Spleen (tissue), 11 donors: ENCODE data around the gene GPATCH4. TPM values are rescaled to one million over a fixed set of nuclear protein-coding genes. Genes with fewer than 3 reads are reported as not detected.
A peak's percentile ranks its signal among the peaks of the same experiment; 100 is the strongest.
"Not testable (repeated sequence)": the region's sequence is repeated elsewhere in the genome, so short reads cannot be mapped to it uniquely, and the experiment has no call there.

Experiments
- DNase-seq: peaks from one replicate; pipeline ENCODE4 v3.0.0-alpha.2; 2020
- H3K27ac ChIP-seq, 8 donors: fragments of 200-600 bp; sonication (generic) in 7 of 8; 1 replicate in 4 of 8; 2 replicates in 4 of 8; pipeline versions ENCODE4 v1.5.0 to v1.8.0; 2016 to 2021; ENCODE audit warnings: inconsistent platforms in 4 of 8, mild to moderate bottlenecking in 4 of 8, moderate library complexity in 1 of 8
- H3K27me3 ChIP-seq, 7 donors: fragments of 200-600 bp; sonication (generic) in 6 of 7; replicated peaks in 1 of 7; 1 replicate in 4 of 7; 2 replicates in 3 of 7; pipeline versions ENCODE4 v1.5.0 to v1.8.0; 2016 to 2021; ENCODE audit warnings: inconsistent platforms in 3 of 7, mild to moderate bottlenecking in 1 of 7
- H3K36me3 ChIP-seq, 6 donors: fragments of 200-600 bp; sonication (generic) in 5 of 6; 1 replicate in 4 of 6; 2 replicates in 2 of 6; pipeline versions ENCODE4 v1.5.0 to v1.8.0; 2016 to 2021; ENCODE audit warnings: inconsistent platforms in 2 of 6
- H3K4me1 ChIP-seq, 6 donors: fragments of 200-600 bp; sonication (generic) in 5 of 6; 1 replicate in 3 of 6; 2 replicates in 3 of 6; pipeline versions ENCODE4 v1.5.0 to v1.8.0; 2016 to 2021; ENCODE audit warnings: inconsistent platforms in 3 of 6
- H3K4me3 ChIP-seq, 8 donors: fragments of 200-600 bp; sonication (generic) in 7 of 8; 1 replicate in 4 of 8; 2 replicates in 4 of 8; pipeline versions ENCODE4 v1.5.0 to v1.8.0; 2016 to 2021; ENCODE audit warnings: inconsistent platforms in 4 of 8, mild to moderate bottlenecking in 4 of 8, moderate library complexity in 2 of 8
- H3K9me3 ChIP-seq, 8 donors: fragments of 200-600 bp; sonication (generic) in 7 of 8; 1 replicate in 4 of 8; 2 replicates in 4 of 8; pipeline versions ENCODE4 v1.5.0 to v1.8.0; 2016 to 2021; ENCODE audit warnings: inconsistent platforms in 4 of 8
- POLR2A ChIP-seq, 3 donors: fragments of 450-650 bp; IDR thresholded peaks; one replicate each; pipeline ENCODE4 v1.5.1; 2017; ENCODE audit warnings: antibody characterized with exemption in 3 of 3, mild to moderate bottlenecking in 1 of 3
- POLR2AphosphoS5 ChIP-seq, 3 donors: sonication (generic); formaldehyde crosslinking; IDR thresholded peaks; one replicate each; pipeline ENCODE4 v1.5.1; 2017; ENCODE audit warnings: antibody characterized with exemption in 3 of 3
- whole genome bisulfite sequencing, 5 donors: extraction: QIAGEN DNeasy Blood & Tissue Kit in 3 of 5; methylation state at CpG; one replicate each; pipeline versions ENCODE4 v1.1.5 to v1.1.7; 2013 to 2018; 5-methylcytosine and 5-hydroxymethylcytosine counted together
- intact Hi-C: fragments of 100-400 bp; cut with DNase I; formaldehyde crosslinking; loops from one replicate; pipeline ENCODE4 v1.15.0; 2023; ENCODE audit warnings: low total_unique reads
- polyA plus RNA-seq, 3 donors: library from polyadenylated mRNA; stranded (reverse); fragments of 200-250 nt; gene quantifications; one replicate each; pipeline ENCODE4 v1.2.1, GENCODE V29; 2013
- total RNA-seq, 7 donors: library from RNA; depleted of rRNA in 3 of 7; stranded (reverse); fragments of >200 nt in 3 of 7; fragmentation: NEBNext Ultra II Directional in 4 of 7; extraction: Animal tissue kit (Norgen Biotek cat#: 25700) in 4 of 7; gene quantifications; one replicate each; pipeline versions ENCODE4 v1.1.0 to v1.2.1, GENCODE V29; 2016 to 2021
- TF ChIP-seq, protein P1 (sequence below), 11 experiments: fragments of 200-600 bp in 7 of 11; fragments of 450-650 bp in 4 of 11; sonication (generic) in 4 of 11; IDR thresholded peaks in 8 of 11; conservative IDR thresholded peaks in 3 of 11; 1 replicate in 7 of 11; 2 replicates in 4 of 11; pipeline versions ENCODE4 v1.4.0 to v1.8.0; 2016 to 2021; ENCODE audit warnings: antibody characterized with exemption in 11 of 11, inconsistent platforms in 4 of 11, mild to moderate bottlenecking in 1 of 11
- donor health status: healthy with polysubstance abuse.
- donor health status: DM: no; HTN: no; CAD: no; lungs with moderate emphysema.
- donor health status: DM: no; HTN: no; CAD: no.
- donor health status: Bipolar disorder and iron deficiency.
- donor health status: healthy.
- donor health status: DM: no; HTN: no; CAD: no.
- donor health status: DM: yes; HTN: yes; CAD: no.

GPATCH4 gene
- total and polyA plus RNA-seq, 10 donors, result 12.3 to 49.6 (median 25.5) TPM

DNA sequence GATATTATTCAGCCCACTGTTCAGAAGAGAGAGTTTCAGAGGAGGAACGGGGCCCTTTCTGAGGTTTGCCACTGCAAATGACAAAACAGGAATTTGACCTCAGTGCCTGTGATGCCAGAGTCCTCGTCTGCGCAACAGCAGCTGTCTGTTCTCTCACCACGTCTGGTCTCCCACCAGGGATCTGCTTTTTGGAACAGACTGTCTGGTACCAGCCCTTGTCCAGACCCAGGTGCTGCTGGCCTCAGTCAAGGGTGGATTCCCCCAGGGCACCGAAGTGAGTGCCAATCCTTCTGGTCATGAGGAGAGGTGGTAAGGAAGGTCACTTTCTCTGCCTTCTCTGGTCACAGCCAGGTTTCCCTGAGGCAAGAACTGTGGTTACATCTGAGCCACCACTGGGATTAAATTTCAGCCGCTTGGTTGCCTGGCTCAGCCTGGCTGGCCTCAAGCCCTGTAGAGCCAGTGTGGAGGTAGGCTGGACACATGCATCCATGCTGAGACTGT is 38.4 kb upstream of the GPATCH4 start:
- Histone ChIP-seq H3K36me3 (no peaks in the 10 kb centered on the region), H3K27me3 (peaks cover 8 to 100% (median 54%) of the 10 kb centered on the region in 7 donors), H3K27ac (no peak overlapping the region), H3K4me3 (no peak overlapping the region), H3K4me1 (peaks cover 5 to 25% (median 15%) of the 10 kb centered on the region in 6 donors), H3K9me3 (no peaks in the 10 kb centered on the region)
- TF ChIP-seq POLR2A (IDR thresholded peaks at IDR 0.05), result no peak
- TF ChIP-seq, protein P1, sequence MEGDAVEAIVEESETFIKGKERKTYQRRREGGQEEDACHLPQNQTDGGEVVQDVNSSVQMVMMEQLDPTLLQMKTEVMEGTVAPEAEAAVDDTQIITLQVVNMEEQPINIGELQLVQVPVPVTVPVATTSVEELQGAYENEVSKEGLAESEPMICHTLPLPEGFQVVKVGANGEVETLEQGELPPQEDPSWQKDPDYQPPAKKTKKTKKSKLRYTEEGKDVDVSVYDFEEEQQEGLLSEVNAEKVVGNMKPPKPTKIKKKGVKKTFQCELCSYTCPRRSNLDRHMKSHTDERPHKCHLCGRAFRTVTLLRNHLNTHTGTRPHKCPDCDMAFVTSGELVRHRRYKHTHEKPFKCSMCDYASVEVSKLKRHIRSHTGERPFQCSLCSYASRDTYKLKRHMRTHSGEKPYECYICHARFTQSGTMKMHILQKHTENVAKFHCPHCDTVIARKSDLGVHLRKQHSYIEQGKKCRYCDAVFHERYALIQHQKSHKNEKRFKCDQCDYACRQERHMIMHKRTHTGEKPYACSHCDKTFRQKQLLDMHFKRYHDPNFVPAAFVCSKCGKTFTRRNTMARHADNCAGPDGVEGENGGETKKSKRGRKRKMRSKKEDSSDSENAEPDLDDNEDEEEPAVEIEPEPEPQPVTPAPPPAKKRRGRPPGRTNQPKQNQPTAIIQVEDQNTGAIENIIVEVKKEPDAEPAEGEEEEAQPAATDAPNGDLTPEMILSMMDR (IDR thresholded peaks at IDR 0.05 in 8 of 11, conservative IDR thresholded peaks at IDR 0.05 in 3 of 11), result no peak
- TF ChIP-seq POLR2AphosphoS5 (IDR thresholded peaks at IDR 0.05), result no peak
- intact Hi-C loops, result no loop called here
- 44 to 64% (median 61%) methylated on average over 6 of the region's 6 CpGs for WGBS, 5 donors
- no peak for DNase-seq

DNA sequence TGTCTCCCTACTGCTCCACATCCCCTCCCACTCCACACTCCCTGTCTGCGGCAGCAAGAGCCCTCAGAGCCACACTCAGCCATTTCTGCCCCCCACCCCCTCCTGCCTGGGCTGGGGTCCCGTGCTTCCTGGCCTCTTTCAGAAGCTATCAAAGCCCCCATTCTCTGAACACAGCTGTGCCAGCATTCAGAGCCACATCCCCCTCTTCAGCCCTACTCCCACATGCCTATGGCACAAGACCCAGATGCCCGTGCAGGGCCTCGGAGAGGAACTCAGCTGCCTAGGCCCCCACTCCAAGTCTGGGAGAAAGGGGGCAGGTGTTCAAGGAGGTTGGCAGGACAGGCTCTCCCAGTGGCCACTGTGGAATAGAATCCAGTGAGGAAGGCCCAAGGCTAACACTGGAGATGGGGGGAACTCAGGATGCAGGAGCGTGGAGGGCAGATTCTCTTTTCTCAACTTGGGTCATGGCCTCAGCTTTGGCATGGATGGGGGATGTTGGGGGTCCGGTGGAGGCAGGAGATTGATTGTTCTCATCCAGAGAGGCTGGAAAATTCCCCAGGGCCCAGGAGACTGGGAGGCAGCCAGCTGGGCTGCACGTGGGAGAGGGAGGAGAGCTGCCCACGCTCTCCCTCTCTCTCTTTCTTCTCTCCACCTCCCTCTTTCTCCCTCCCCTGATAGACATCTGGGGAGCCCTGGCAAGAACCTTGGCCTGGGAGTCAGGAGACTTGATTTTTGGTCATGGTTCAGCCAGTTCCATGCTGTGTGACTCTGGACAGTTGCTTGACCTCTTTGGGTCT is 37.1 kb upstream of the GPATCH4 start:
- H3K9me3 ChIP-seq, result no peaks in the 10 kb centered on the region
- H3K27ac ChIP-seq, result no peak overlapping the region
- WGBS, 5 donors, result 57 to 78% (median 70%) methylated on average over 7 to 8 of the region's 8 CpGs
- H3K4me1 ChIP-seq, result peaks cover 5 to 18% (median 15%) of the 10 kb centered on the region in 6 donors
- H3K36me3 ChIP-seq, result no peaks in the 10 kb centered on the region
- peaks cover 8 to 100% (median 53%) of the 10 kb centered on the region in 7 donors for H3K27me3 ChIP-seq
- TF ChIP-seq, protein P1 (IDR thresholded peaks at IDR 0.05 in 8 of 11, conservative IDR thresholded peaks at IDR 0.05 in 3 of 11), result no peak
- TF ChIP-seq POLR2AphosphoS5 (IDR thresholded peaks at IDR 0.05), result no peak
- TF ChIP-seq POLR2A (IDR thresholded peaks at IDR 0.05), result no peak
- H3K4me3 ChIP-seq, result no peak overlapping the region
- DNase-seq, result no peak
- intact Hi-C loops, result no loop called here

DNA sequence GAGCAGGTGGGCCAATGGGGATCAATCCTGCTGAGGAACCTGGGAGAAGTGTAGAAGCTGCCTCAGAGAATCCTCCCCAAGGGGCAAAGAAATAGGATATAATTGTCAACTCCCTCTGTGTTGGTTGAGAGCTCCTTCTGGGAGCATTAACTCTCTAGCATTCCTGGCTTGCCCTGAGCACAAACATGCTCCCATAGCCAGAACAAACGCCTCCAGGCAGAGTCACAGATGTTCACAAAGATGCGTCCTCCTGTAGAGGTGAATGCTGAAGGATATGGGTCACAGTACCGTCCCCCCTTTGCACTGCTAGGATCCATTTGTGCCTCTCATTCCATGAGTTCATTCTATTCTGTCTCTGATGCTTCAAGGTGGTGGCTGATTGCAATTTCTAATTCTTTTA is 31.1 kb upstream of the GPATCH4 start:
- Histone ChIP-seq H3K36me3 (no peaks in the 10 kb centered on the region), H3K4me3 (no peak overlapping the region), H3K4me1 (no peaks in the 10 kb centered on the region), H3K27me3 (peaks cover 0 to 96% (median 17%) of the 10 kb centered on the region in 7 donors), H3K27ac (no peak overlapping the region), H3K9me3 (no peaks in the 10 kb centered on the region)
- intact Hi-C loops, result no loop called here
- peak; percentile 22 for DNase-seq
- WGBS, 5 donors, result 54 to 74% (median 69%) methylated on average over 3 of the region's 3 CpGs
- TF ChIP-seq, protein P1 (IDR thresholded peaks at IDR 0.05 in 8 of 11, conservative IDR thresholded peaks at IDR 0.05 in 3 of 11), result no peak
- TF ChIP-seq POLR2A (IDR thresholded peaks at IDR 0.05) (no peak), POLR2AphosphoS5 (IDR thresholded peaks at IDR 0.05) (no peak)

DNA sequence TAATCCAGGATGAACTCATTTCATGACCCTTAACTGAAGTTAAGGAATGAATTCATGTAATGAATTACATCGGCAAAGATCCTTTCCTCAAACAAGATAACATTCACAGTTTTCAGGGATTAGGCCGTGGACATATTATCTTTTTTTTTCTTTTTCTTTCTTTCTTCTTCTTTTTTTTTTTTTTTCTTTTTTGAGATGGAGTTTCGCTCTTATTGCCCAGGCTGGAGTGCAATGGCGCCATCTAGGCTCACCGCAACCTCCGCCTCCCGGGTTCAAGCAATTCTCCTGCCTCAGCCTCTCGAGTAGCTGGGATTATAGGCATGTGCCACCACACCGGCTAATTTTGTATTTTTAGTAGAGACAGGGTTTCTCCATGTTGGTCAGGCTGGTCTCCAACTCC is 29.9 kb upstream of the GPATCH4 start:
- H3K9me3 ChIP-seq, H3K4me3 ChIP-seq, DNase-seq, H3K4me1 ChIP-seq, intact Hi-C loops, H3K36me3 ChIP-seq, H3K27ac ChIP-seq: not testable (repeated sequence)
- WGBS, 5 donors, result 51 to 62% (median 54%) methylated on average over 9 of the region's 9 CpGs
- peaks cover 0 to 96% (median 25%) of the 10 kb centered on the region in 7 donors for H3K27me3 ChIP-seq
